Kidney (tissue), 14 donors: ENCODE data around the gene HS1BP3. TPM values are rescaled to one million over a fixed set of nuclear protein-coding genes. Genes with fewer than 3 reads are reported as not detected.

ENCODE experiments used
- DNase-seq, 5 donors: peaks; one replicate each; pipeline ENCODE4 v3.0.0-alpha.2; 2013 to 2020
- FAIRE-seq: peaks from 2 replicates; lab custom pipeline; 2012; peaks lifted over from hg19 to GRCh38; lab: Jason Lieb, UNC
- H3K27ac ChIP-seq, 2 donors: one replicate each; pipeline ENCODE4 v1.7.0; 2013; ENCODE audit warnings: low read depth in 2 of 2, low read length in 2 of 2, inconsistent platforms in 1 of 2
- H3K27me3 ChIP-seq: one replicate; pipeline ENCODE4 v1.7.1; 2013; ENCODE audit warnings: low read length, inconsistent platforms; ENCODE audit not compliant: control insufficient read depth, insufficient read depth
- H3K36me3 ChIP-seq, 3 donors: one replicate each; pipeline versions ENCODE4 v1.7.0 to v1.7.1; 2013; ENCODE audit warnings: low read length in 3 of 3, control low read depth in 1 of 3, inconsistent platforms in 1 of 3; ENCODE audit not compliant: insufficient read depth in 3 of 3, control insufficient read depth in 2 of 3
- H3K4me1 ChIP-seq, 3 donors: one replicate each; pipeline versions ENCODE4 v1.7.0 to v1.7.1; 2013; ENCODE audit warnings: low read length in 3 of 3, inconsistent platforms in 1 of 3, low read depth in 1 of 3; ENCODE audit not compliant: control insufficient read depth in 2 of 3, insufficient read depth in 2 of 3
- H3K4me3 ChIP-seq, 3 donors: one replicate each; pipeline versions ENCODE4 v1.7.0 to v1.8.1; 2013; ENCODE audit warnings: low read length in 3 of 3, control low read depth in 1 of 3, inconsistent platforms in 1 of 3
- H3K9ac ChIP-seq, 3 donors: one replicate each; pipeline versions ENCODE4 v1.7.0 to v1.7.1; 2013; ENCODE audit warnings: low read length in 3 of 3, control low read depth in 1 of 3, inconsistent platforms in 1 of 3
- H3K9me3 ChIP-seq, 3 donors: one replicate each; pipeline versions ENCODE4 v1.7.0 to v1.7.1; 2013; ENCODE audit warnings: low read length in 3 of 3, control low read depth in 1 of 3, inconsistent platforms in 1 of 3; ENCODE audit not compliant: control insufficient read depth in 2 of 3, insufficient read depth in 1 of 3
- CTCF ChIP-seq: IDR thresholded peaks from 3 replicates; pipeline ENCODE4 v1.5.1; 2012; ENCODE audit warnings: mild to moderate bottlenecking, moderate library complexity, borderline replicate concordance; ENCODE audit not compliant: insufficient read depth; ENCODE audit errors: extremely low read depth
- intact Hi-C: fragments of 100-400 bp; cut with DNase I; formaldehyde crosslinking; loops from one replicate; pipeline ENCODE4 v1.11.1; 2022
- polyA plus RNA-seq: library from polyadenylated mRNA; stranded (reverse); fragments of 350-450 nt; fragmentation: Illumina TruSeq; extraction: RNeasy Lipid Tissue Mini Kit (QIAGEN cat#74804); gene quantifications from one replicate; pipeline ENCODE4 v1.2.3, GENCODE V29; 2014; ENCODE audit warnings: low read depth, low replicate concordance; ENCODE audit not compliant: insufficient read depth
- total RNA-seq: library from RNA; stranded (reverse); fragmentation: NEBNext Ultra II Directional; extraction: Animal tissue kit (Norgen Biotek cat#: 25700); gene quantifications from one replicate; pipeline ENCODE4 v1.2.1, GENCODE V29; 2021
- donor health status: control.
- donor health status: control.
- donor health status: control.
- donor health status: control.
- donor health status: control.
- donor health status: DM: yes; HTN: yes; CAD: no.
- donor health status: Normal renal cell carcinoma (clear cell type).

Gene HS1BP3
- total and polyA plus RNA-seq, 2 donors from 2014 or later: 35.5 to 37.5 TPM

GRCh38 chr2:20637147-20637546 lies 13.8 kb downstream of the HS1BP3 start:
- no peak overlapping the region for H3K27ac ChIP-seq
- no peak overlapping the region for H3K4me3 ChIP-seq
- H3K27me3 ChIP-seq: no peaks in the 10 kb centered on the region
- peaks cover 0 to 19% (median 18%) of the 10 kb centered on the region in 3 donors for H3K4me1 ChIP-seq
- peak in 1 of 5 donors; percentile 73 for DNase-seq
- peaks cover 0 to 21% (median 6%) of the 10 kb centered on the region in 3 donors for H3K36me3 ChIP-seq
- FAIRE-seq: no peak
- H3K9ac ChIP-seq: no peak overlapping the region
- H3K9me3 ChIP-seq: no peaks in the 10 kb centered on the region
- no peak for TF ChIP-seq CTCF
- intact Hi-C loops: loop anchor here (5.0 kb wide), 1 partner anchor 195 kb away; no protein-coding TSS in a partner anchor

GRCh38 chr2:20635675-20636584 lies 15.0 kb downstream of the HS1BP3 start:
- peak; percentile 97 for TF ChIP-seq CTCF
- peaks cover 0 to 19% (median 13%) of the 10 kb centered on the region in 3 donors for H3K4me1 ChIP-seq
- H3K27me3 ChIP-seq: no peaks in the 10 kb centered on the region
- peaks cover 0 to 21% (median 2%) of the 10 kb centered on the region in 3 donors for H3K36me3 ChIP-seq
- DNase-seq (peak; percentile 92 to 94 (median 93)), FAIRE-seq (no peak)
- H3K27ac ChIP-seq: peak overlapping the region in 1 of 2 donors; percentile 36
- no peaks in the 10 kb centered on the region for H3K9me3 ChIP-seq
- intact Hi-C loops: loop anchor here (5.0 kb wide), 1 partner anchor 194 kb away; no protein-coding TSS in a partner anchor
- H3K9ac ChIP-seq: peak overlapping the region in 1 of 3 donors; percentile 9
- no peak overlapping the region for H3K4me3 ChIP-seq

GRCh38 chr2:20635113-20635510 lies 15.8 kb downstream of the HS1BP3 start:
- no peak for FAIRE-seq
- Histone ChIP-seq H3K27me3 (no peaks in the 10 kb centered on the region), H3K27ac (no peak overlapping the region), H3K36me3 (peaks cover 0 to 13% (median 2%) of the 10 kb centered on the region in 3 donors), H3K4me1 (peaks cover 0 to 19% (median 13%) of the 10 kb centered on the region in 3 donors), H3K4me3 (no peak overlapping the region), H3K9ac (peak overlapping the region in 2 of 3 donors; percentile 25 to 31), H3K9me3 (no peaks in the 10 kb centered on the region)
- intact Hi-C loops: loop anchor here (5.0 kb wide), 1 partner anchor 193 kb away; no protein-coding TSS in a partner anchor
- peak in 1 of 5 donors; percentile 32 for DNase-seq
- no peak for TF ChIP-seq CTCF
